GM19452 (cell line): ENCODE results near the gene CPA5.

ENCODE experiments used
- ATAC-seq: cut with Tn5 transposase; IDR thresholded peaks from one replicate; pipeline ENCODE4 v1.9.1; 2021; ENCODE audit not compliant: unreplicated experiment

Gene CPA5

DNA sequence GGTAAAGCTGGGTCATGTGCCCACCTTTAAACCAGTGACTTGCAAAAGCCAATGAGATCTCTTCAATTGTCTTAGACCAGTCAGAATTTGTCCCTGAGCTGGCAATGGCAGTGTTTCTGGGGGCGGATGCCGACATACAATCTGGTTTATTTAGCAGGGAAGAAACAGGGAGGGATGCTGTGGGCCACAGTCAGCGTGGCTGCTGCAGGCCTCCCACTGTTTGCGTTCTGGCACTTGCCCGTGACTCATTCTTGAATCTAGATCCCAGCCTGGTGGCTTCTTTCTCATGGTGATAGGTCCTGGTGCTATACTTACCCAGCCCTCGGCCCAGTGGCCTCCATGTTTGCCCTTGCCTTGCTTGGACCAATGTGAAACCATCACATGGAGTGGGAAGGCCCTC is 32.6 kb downstream of the CPA5 start:
- ATAC-seq, result no peak

- ATAC-seq, result no peak
Measured at GRCh38 chr7:130379019-130379418, 34.4 kb downstream of the CPA5 start.

GRCh38 chr7:130379532-130379920 is 34.9 kb downstream of the CPA5 start:
- no peak for ATAC-seq

DNA sequence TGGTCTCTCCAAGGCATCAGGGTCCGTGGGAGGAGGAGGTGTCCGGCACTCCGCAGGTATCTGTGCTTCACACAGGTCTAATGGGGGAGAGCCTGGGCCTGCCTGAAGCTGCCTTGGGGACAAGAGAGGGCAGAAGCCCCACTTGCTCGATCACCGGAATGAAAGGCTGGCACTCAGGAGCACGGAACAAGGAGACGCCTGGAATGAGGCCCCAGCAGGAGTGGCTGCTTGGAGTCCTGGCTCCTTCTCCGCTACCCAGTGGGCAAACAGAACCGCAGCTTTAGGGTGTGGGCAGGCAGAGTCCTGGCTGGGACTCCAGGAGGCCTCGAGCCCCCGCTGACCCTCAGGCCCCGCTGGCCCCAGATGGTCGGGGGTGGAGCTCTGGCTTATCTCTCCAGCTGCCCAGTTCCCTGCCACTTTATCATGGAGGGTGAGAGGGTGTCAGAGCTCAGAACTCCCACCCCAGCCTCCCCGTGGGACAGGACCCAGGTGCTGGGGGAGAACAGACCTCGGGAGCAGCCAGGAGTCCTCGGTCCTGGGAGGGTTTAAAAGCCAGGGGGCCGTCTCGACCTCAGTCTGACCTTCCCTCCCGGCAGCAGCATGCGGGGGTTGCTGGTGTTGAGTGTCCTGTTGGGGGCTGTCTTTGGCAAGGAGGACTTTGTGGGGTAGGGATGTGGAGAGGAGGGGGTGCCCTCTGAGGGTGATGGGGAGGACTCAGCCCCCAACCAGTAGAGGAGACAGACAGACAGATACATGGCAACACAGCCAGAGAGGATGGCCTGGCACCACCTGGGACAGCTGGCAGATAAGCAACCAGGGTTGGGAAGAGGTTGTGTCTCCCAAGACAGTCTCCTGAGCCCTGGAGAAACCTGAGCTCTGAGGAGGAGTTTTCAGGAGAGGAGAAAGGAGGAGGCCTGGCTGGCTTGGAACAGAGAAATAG is 35.6 kb downstream of the CPA5 start, which contains the start of gene CPA1:
CPA1 (plus strand) TSS at position 574 of the 940 bp plus-strand sequence; CDS start at position 601, 27 bp downstream.
- no peak for ATAC-seq

DNA sequence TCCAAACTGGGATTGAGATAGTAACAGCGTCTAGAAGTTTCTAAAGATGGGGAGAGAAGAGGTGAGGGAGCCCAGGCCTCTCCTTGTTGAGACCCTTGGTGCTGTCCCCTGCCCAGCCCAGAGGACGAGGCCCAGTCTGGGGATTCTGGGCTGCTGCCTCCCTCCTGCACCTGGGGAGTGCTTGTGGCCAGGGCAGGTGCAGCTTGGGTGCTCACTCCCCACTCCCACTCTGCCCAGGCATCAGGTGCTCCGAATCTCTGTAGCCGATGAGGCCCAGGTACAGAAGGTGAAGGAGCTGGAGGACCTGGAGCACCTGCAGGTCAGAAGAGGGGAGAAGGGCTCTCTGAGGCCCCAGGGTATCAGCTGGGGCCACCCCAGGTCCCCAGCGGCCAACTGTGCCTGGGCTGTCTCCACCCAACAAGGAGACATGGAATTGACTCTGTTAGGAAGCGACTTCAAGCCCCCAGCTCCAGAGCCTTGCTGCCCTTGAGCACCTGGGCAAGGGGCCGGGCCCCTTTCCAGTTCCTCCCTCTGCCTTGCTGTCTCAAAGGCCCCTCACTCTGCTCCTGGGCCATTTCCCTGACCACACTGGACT is 36.3 kb downstream of the CPA5 start:
- ATAC-seq, result no peak

GRCh38 chr7:130381468-130382312 is 37.1 kb downstream of the CPA5 start:
- ATAC-seq, result no peak

GRCh38 chr7:130383187-130383980 is 38.8 kb downstream of the CPA5 start:
- no peak for ATAC-seq

DNA sequence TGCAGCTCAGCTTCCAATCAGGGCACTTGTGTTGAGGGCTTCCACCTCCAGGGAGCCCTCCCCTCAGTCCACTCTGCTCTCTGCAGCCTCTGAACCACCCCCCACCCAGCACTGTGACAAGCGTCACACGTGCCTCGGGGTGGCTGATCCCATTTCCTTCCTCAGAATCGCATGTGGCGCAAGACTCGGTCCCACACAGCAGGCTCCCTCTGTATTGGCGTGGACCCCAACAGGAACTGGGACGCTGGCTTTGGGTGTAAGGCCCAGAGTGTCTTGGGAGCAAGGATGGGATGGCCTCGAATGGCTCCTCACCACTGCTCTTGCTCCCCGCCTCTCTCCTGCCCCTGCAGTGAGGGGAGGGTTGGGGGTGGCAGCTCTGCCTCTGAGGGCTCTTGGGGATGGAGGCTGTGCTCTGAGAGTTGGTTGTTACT is 39.8 kb downstream of the CPA5 start:
- ATAC-seq, result no peak

DNA sequence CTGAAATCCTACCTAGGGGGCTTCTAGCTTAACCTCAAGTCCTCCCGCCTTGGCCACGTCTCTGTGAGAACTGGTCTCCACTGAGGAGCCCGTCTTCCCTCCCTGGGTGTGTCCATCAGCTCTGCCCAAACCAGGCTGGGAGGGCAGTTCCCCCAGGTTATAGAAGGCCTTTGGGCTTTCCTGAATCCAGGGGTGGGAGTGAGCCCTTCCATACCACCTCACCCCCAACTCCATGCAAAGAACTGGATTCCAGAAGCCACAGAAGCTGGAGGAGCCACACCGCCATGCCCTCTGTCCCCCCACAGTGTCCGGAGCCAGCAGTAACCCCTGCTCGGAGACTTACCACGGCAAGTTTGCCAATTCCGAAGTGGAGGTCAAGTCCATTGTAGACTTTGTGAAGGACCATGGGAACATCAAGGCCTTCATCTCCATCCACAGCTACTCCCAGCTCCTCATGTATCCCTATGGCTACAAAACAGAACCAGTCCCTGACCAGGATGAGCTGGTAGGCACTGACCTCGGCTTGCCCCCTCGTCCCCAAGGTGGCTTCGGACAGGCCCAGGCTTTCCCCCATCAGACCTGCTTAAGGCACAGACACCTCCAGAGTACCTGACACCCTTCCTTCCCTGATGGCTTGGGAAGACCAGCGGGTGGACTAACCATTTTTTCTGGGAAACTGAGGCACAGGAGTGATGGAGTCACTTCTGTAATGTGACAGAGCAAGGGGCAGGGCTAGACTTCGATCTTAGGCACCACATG is 40.4 kb downstream of the CPA5 start:
- ATAC-seq, result no peak

- ATAC-seq, result no peak
Measured at GRCh38 chr7:130385600-130386066, 41.0 kb downstream of the CPA5 start.

- no peak for ATAC-seq
Measured at GRCh38 chr7:130386876-130387275, 42.3 kb downstream of the CPA5 start.

DNA sequence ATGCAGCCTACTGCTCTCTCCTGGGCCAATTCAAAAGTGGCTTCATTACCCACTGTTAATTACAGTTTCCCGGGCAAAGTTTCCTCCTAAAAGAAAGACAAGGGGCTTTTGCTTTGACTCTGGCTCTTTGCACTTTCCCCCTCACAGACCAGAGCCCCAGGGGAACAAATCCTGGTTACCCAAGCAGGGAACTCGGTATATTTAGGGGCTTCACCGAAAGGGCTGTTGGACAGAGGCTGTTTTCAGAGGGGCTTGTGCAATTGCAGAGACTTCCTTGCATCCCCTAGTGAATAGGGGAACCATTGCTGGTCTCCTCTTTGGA is 42.7 kb downstream of the CPA5 start:
- ATAC-seq, result no peak

DNA sequence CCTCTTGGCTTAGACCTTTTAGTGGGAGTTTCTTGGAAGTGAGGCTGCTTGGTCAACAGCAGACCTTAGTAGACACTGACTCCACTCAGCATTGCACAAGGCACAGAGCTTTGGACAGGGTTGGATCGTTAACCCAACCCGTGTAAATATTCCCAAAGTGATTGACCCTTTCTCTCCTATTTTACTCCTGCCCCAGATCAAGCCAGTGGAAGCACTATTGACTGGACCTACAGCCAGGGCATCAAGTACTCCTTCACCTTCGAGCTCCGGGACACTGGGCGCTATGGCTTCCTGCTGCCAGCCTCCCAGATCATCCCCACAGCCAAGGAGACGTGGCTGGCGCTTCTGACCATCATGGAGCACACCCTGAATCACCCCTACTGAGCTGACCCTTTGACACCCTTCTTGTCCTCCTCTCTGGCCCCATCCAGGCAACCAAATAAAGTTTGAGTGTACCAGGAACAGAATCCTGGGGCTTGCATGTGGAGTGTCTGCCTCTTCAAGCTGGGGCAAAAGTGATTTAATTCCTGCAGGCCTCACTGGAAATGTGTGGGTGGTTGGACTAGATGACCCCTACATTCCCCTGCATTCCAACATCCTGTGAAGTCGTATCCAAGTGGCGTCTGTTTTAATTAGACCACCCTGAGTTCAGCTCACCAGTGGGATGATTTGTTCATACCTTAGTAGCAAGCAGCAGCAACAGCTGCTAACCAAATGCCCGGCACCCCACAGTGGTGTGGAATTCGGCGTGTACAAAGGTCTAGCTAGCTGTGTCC is 43.2 kb downstream of the CPA5 start:
- ATAC-seq, result no peak

DNA sequence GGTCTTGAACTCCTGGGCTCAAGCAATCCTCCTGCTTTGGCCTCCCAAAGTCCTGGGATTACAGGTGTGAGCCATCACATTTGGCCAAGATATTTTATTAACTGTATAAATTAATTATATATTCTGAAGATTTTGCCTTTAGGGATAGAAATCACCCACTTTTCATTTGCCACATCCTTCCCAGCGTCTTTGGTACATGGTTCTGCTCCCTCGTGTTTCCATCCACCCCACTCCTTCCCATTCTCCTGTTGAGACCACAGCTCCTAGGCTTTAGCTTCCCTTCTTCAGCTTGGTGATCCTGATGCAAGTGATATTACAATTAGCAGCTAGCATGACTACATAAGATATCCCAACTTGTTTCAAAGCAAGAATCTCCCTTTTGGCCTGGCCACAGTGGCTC is 44.1 kb downstream of the CPA5 start:
- ATAC-seq, result no peak

DNA sequence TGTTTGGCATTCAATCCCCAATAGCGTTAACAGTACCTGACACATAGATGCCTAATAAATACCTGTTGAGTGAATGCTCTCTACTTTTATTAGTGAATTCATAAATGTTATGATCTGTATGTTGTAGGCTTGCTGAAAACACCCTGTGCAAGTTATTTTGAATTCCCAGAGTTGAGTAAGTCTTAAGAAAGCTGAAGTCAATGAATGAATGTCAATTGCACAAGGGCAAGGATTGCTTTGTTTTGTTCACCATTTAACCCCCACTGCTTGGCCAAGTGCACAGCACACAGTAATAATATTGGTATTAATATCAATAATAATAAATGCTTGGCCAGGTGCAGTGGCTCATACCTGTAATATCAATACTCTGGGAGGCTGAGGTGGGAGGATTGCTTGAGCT is 45.9 kb downstream of the CPA5 start:
- ATAC-seq, result no peak

GRCh38 chr7:130393101-130393561 is 48.5 kb downstream of the CPA5 start:
- ATAC-seq, result no peak

GRCh38 chr7:130393841-130394411 is 49.3 kb downstream of the CPA5 start:
- no peak for ATAC-seq

GRCh38 chr7:130394421-130395195 is 50.0 kb downstream of the CPA5 start:
- no peak for ATAC-seq
